Fibroblast of villous mesenchyme (primary cell): ENCODE results near the gene SEC14L3. TPM values are rescaled to one million over a fixed set of nuclear protein-coding genes. Genes with fewer than 3 reads are reported as not detected.
A peak's percentile ranks its signal among the peaks of the same experiment; 100 is the strongest.

Experiments
- DNase-seq: peaks from one replicate; pipeline ENCODE4 v3.0.0-alpha.2; 2010; ENCODE audit warnings: low read depth
- H3K4me3 ChIP-seq: 2 replicates; pipeline ENCODE4 v1.5.1; 2011; ENCODE audit warnings: low read depth, mild to moderate bottlenecking, low read length
- CTCF ChIP-seq: IDR thresholded peaks from 2 replicates; pipeline ENCODE4 v1.5.1; 2012; ENCODE audit warnings: low read depth, mild to moderate bottlenecking, low read length; ENCODE audit not compliant: insufficient read depth
- total RNA-seq: library from RNA; depleted of rRNA; stranded (reverse); fragments of >200 nt; gene quantifications from 2 replicates; pipeline ENCODE4 v1.2.3, GENCODE V29; 2012

SEC14L3 gene
- total RNA-seq, 1 donor = not detected

GRCh38 chr22:30430933-30431332 lies 40.9 kb downstream of the SEC14L3 start:
- TF ChIP-seq CTCF = no peak
- H3K4me3 ChIP-seq = no peak overlapping the region
- no peak for DNase-seq

GRCh38 chr22:30429887-30430286 lies 41.9 kb downstream of the SEC14L3 start:
- no peak for DNase-seq
- no peak for TF ChIP-seq CTCF

GRCh38 chr22:30427871-30428270 lies 43.9 kb downstream of the SEC14L3 start:
- no peak overlapping the region for H3K4me3 ChIP-seq
- no peak for DNase-seq
- TF ChIP-seq CTCF = no peak

More at GRCh38 chr22:30429887-30430286, 41.9 kb downstream of the SEC14L3 start:
- H3K4me3 ChIP-seq = no peak overlapping the region

GRCh38 chr22:30426388-30427353 lies 45.1 kb downstream of the SEC14L3 start:
- DNase-seq = peak; percentile 69
- peak; percentile 78 for TF ChIP-seq CTCF

GRCh38 chr22:30425616-30426387 lies 46.0 kb downstream of the SEC14L3 start, which contains the start of gene MTFP1:
Gene MTFP1 (plus strand): TSS chr22:30425768. CDS start chr22:30425880, 112 bp downstream.
- TF ChIP-seq CTCF = no peak
- H3K4me3 ChIP-seq = peak within 1 kb of the TSS; percentile 71
- DNase-seq = peak; percentile 66

More at GRCh38 chr22:30426388-30427353, 45.1 kb downstream of the SEC14L3 start:
- peak overlapping the region; percentile 71 for H3K4me3 ChIP-seq

GRCh38 chr22:30425327-30425615 lies 46.5 kb downstream of the SEC14L3 start:
- H3K4me3 ChIP-seq = peak overlapping the region; percentile 71
- DNase-seq = no peak
- no peak for TF ChIP-seq CTCF
